HG03280 (cell line): Measurements from ENCODE around the gene LRP1-AS.

ENCODE experiments used
- ATAC-seq: cut with Tn5 transposase; IDR thresholded peaks from one replicate; pipeline ENCODE4 v1.9.1; 2021; ENCODE audit warnings: mild to moderate bottlenecking, moderate library complexity; ENCODE audit not compliant: unreplicated experiment

Gene LRP1-AS

DNA sequence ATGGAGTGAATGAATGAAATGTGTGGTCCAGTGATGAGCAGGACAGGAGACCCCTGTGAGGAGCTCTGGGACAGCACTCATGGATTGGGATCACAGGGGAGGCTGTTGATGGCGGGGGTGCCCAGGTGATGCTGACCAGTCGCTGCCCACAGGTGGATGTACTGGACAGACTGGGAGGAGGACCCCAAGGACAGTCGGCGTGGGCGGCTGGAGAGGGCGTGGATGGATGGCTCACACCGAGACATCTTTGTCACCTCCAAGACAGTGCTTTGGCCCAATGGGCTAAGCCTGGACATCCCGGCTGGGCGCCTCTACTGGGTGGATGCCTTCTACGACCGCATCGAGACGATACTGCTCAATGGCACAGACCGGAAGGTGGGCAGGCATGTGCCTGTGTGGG lies 13.3 kb upstream of the LRP1-AS start:
- ATAC-seq: no peak

GRCh38 chr12:57160040-57160439 lies 12.6 kb upstream of the LRP1-AS start:
- ATAC-seq: no peak

DNA sequence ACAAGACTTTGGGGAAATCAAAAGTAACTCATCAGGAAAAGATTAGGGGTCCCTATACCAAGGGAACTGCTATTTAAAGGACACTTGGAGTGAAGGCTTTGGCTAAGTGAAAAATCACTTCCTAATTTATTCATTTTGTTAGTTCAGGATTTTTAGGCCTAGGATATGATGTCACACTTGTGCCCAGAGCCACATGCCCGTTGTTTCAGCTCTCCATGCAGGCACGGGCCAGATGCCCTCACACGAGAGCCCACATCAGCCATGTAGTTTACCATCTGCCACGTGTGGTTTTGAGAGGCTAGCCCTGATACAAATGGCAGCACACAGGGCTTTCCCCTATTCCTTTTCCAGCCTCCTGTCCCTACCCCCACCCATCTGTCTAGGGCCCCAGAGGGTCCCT lies 11.9 kb upstream of the LRP1-AS start:
- ATAC-seq: no peak

DNA sequence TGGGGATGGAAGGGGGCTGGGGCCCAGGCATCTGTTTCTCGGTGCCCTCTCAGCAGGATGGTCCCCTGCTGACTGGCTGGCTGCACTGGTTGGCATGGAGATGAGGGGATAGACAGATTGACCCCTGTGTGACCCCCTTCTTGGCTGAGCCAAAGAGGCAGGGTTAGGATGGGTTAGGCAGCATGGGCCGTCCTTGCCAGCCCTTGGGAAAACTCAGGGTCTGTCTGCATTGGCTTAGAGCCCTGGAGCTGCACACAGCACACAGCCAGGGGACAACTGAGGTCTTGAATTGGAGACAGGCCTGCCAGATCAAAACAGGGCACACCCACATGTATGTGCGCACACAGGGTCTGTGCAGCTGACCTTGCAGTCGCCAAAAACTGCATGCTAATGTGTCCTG lies 11.2 kb upstream of the LRP1-AS start:
- ATAC-seq: no peak

GRCh38 chr12:57158186-57158585 lies 10.8 kb upstream of the LRP1-AS start:
- ATAC-seq: no peak

DNA sequence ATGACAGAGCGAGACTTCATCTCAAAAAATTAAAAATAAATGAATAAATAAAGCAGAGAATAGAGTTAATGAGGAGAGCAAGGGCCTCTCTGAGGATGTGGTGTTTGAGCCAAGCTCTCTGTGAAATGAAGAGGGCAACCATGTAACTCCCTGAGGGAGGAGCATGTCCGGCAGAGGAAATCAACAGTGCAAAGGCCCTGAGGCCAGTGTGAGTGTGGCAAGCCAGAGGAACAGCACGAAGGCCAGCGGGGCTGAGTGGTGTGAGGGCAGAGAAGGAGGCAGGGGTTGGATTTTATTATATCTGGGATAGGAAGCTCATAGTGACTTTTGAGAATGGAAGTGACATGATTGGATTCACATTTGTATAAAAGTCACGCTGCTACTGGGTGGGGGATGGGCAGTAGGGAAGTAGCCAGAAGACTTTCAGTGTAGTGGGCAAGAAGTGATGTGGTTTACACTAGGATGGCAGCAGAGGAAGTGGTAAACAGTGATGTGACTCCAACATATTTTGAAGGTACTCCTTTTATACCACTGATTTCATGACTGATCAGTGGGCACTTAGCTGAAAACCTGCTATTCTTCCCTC lies 10.3 kb upstream of the LRP1-AS start:
- no peak for ATAC-seq

GRCh38 chr12:57156701-57157403 lies 9.4 kb upstream of the LRP1-AS start:
- ATAC-seq: no peak

DNA sequence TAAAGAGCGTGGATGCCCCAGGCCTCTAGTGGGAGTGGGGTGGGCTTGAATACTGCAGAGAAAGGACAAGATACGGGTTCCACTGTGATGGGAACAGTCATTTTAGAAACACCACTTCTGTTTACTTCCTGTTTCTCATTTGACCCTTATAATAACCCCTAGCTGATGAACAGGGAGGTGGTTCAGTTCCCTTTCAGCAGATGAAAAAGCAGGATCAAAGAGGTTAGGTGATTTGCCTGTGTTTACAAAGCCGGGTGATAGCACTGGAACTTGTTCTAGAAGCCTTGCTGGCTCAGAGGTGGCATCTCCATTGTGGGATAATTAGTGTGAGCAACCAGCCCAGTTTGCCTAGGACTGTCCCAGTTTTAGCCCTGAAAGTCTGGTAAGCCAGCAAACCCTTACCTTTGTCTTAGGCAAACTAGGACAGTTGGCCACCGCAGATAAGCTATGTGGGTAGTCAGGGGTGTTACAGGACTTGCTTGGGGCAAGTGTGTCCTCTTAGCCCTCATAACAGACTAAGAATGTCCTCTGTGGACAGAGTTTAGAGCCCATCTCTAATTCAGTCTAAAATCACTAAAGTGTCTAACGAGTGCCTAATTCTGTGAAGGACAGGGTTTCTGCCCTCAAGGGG lies 7.5 kb upstream of the LRP1-AS start:
- ATAC-seq: no peak

DNA sequence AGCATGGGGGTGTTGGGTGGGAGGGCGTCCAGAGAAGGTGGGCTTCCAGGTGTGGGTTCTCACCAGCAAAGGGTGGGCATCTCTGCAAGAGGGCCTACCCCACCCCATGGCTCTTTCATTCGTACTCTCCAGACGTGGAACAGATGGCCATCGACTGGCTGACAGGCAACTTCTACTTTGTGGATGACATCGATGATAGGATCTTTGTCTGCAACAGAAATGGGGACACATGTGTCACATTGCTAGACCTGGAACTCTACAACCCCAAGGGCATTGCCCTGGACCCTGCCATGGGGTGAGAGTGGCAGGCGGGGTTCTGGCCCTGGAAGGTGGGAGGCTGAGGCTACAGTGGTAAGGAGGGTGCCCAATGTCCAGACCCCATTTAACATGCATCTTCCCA lies 6.7 kb upstream of the LRP1-AS start:
- ATAC-seq: no peak

GRCh38 chr12:57153415-57153997 lies 6.1 kb upstream of the LRP1-AS start:
- ATAC-seq: no peak

- ATAC-seq: no peak
Observed at GRCh38 chr12:57152639-57153038, 5.2 kb upstream of the LRP1-AS start.

GRCh38 chr12:57151741-57152630 lies 4.6 kb upstream of the LRP1-AS start:
- no peak for ATAC-seq

- ATAC-seq: no peak
Observed at GRCh38 chr12:57150400-57151000, 3.1 kb upstream of the LRP1-AS start.

GRCh38 chr12:57149245-57149900 lies 2.0 kb upstream of the LRP1-AS start:
- ATAC-seq: no peak

DNA sequence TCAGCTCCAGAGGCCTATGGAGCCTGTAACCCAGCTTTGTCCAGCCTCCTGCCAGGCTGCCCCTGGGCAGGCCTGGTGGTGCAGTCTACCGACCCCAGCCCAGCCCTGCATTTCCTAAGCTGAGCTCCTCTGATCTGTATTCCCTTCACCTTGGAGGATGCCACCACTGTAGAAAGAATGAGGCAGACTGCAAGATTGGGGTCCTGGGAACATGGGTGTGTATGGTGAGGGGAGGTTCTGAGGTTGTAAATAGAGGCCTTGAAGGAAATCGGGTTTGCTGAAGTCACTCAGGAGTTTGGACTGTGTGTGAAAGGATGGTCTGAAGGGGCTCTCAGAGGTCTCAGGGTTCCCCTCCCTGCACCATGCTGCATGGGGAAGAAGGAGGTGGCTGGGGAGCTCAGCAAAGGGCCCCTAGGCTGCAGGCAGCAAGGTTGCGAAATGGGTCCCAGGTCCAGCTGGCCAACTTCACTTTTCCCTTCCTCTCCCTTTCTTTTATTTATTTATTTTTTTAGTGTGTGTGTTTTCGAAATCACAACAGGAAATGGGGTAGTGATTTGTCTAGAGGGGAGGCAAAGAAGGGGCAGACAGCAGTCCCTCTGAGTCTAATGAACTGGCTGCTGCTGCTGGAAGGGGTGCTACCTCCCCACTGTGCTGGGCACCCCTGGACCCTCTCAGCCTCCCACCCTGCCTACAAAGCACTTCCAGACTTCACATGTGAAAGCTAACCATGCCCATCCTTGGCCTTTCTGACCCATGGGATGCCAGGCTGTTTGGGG lies 1.2 kb upstream of the LRP1-AS start:
- no peak for ATAC-seq

GRCh38 chr12:57146092-57146491 lies 1.3 kb downstream of the LRP1-AS start:
- no peak for ATAC-seq

DNA sequence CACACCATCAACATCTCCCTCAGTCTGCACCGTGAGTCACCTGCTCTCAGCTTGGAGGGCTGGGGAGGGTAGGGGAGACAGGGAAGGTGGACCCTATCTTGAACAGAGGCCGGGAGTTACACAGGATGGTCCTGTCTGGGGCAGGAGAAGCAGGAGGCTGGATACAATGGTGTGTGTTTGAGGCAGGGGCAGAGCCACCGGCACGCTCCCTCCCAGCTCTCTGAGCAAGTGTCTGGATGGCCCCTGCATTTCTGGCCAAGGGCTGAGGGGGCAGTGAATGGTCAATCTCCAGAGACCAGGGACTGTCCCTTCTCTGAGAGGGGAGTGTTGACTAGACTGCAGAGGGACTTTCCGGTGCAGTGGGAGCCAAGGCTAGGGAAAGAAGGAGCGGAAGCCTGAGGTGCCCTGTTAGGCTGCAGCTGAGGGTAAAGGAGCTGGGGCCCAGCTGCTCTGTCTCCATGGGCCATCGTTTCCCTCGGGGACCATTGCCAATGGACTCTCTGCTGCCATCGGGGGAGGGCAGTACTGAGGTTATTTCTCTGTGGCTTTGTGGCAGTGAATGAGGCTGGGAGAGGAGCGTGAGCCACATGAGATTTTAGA lies 1.9 kb downstream of the LRP1-AS start:
- ATAC-seq: no peak

GRCh38 chr12:57143454-57143853 lies 4.0 kb downstream of the LRP1-AS start:
- ATAC-seq: no peak

- ATAC-seq: no peak
Observed at GRCh38 chr12:57142727-57143126, 4.7 kb downstream of the LRP1-AS start.
